CD8-positive, alpha-beta memory T cell (primary cell): ENCODE data around the gene OSBPL3. TPM values are rescaled to one million over a fixed set of nuclear protein-coding genes. Genes with fewer than 3 reads are reported as not detected.

Experiments
- CTCF ChIA-PET: fragments of 350-600 bp; sonication (Branson Sonifier 250); formaldehyde crosslinking; loops from one replicate; lab custom pipeline; 2021; ENCODE audit warnings: antibody characterized with exemption; lab: Charles Lee
- POLR2A ChIA-PET: fragments of 350-600 bp; sonication (Branson Sonifier 250); formaldehyde crosslinking; loops from one replicate; lab custom pipeline; 2021; ENCODE audit warnings: antibody characterized with exemption; lab: Charles Lee
- DNase-seq, 5 donors: peaks; one replicate each; pipeline versions ENCODE4 v3.0.0 to v3.0.0-alpha.2; 2020 to 2022; ENCODE audit warnings: mixed read lengths in 1 of 5
- H3K27ac ChIP-seq: one replicate; pipeline ENCODE4 v1.7.0; 2013; ENCODE audit warnings: low read depth, mild to moderate bottlenecking, low read length, moderate library complexity
- H3K27me3 ChIP-seq: 2 replicates; pipeline ENCODE4 v1.7.0; 2013; ENCODE audit warnings: low read length, mild to moderate bottlenecking; ENCODE audit not compliant: insufficient read depth, poor library complexity, severe bottlenecking
- H3K36me3 ChIP-seq: 2 replicates; pipeline ENCODE4 v1.7.0; 2013; ENCODE audit warnings: mild to moderate bottlenecking, low read length, moderate library complexity; ENCODE audit not compliant: insufficient read depth
- H3K4me1 ChIP-seq: 2 replicates; pipeline ENCODE4 v1.7.0; 2013; ENCODE audit warnings: mild to moderate bottlenecking, low read length, moderate library complexity; ENCODE audit not compliant: insufficient read depth
- H3K4me3 ChIP-seq: 2 replicates; pipeline ENCODE4 v1.7.0; 2013; ENCODE audit warnings: mild to moderate bottlenecking, low read length
- H3K9me3 ChIP-seq: 2 replicates; pipeline ENCODE4 v1.7.0; 2013; ENCODE audit warnings: mild to moderate bottlenecking, low read length
- H3K27ac Mint-ChIP-seq, 8 donors: one replicate each; pipeline ENCODE4 v1.8.0; 2020 to 2021; ENCODE audit warnings: mixed read lengths in 8 of 8, mild to moderate bottlenecking in 6 of 8, inconsistent platforms in 3 of 8, moderate library complexity in 3 of 8
- H3K27me3 Mint-ChIP-seq, 2 donors: one replicate each; pipeline ENCODE4 v1.8.0; 2020 to 2021; ENCODE audit warnings: mixed read lengths in 2 of 2, mild to moderate bottlenecking in 1 of 2, moderate library complexity in 1 of 2
- H3K36me3 Mint-ChIP-seq, 3 donors: one replicate each; pipeline ENCODE4 v1.8.0; 2020 to 2021; ENCODE audit warnings: mixed read lengths in 3 of 3, inconsistent platforms in 1 of 3, mild to moderate bottlenecking in 1 of 3
- H3K4me1 Mint-ChIP-seq, 3 donors: one replicate each; pipeline ENCODE4 v1.8.0; 2020 to 2021; ENCODE audit warnings: mixed read lengths in 3 of 3, inconsistent platforms in 1 of 3, mild to moderate bottlenecking in 1 of 3
- H3K4me3 Mint-ChIP-seq, 7 donors: one replicate each; pipeline ENCODE4 v1.8.0; 2020 to 2021; ENCODE audit warnings: mixed read lengths in 7 of 7, mild to moderate bottlenecking in 6 of 7, moderate library complexity in 4 of 7, inconsistent platforms in 2 of 7
- H3K9me3 Mint-ChIP-seq, 5 donors: one replicate each; pipeline ENCODE4 v1.8.0; 2020 to 2022; ENCODE audit warnings: mixed read lengths in 5 of 5, mild to moderate bottlenecking in 3 of 5, moderate library complexity in 2 of 5, inconsistent platforms in 1 of 5
- polyA plus RNA-seq: library from polyadenylated mRNA; unstranded; fragments of 300-500 nt; fragmentation: Illumina TruSeq; gene quantifications from one replicate; pipeline ENCODE4 v1.2.3, GENCODE V29; 2021
- total RNA-seq, 2 experiments: library from RNA; stranded (reverse); gene quantifications; one replicate each; pipeline ENCODE4 v1.2.3, GENCODE V29; 2021

Gene OSBPL3
- total and polyA plus RNA-seq, 3 experiments from 2014 or later: 16.4 to 72.5 (median 71.7) TPM

DNA sequence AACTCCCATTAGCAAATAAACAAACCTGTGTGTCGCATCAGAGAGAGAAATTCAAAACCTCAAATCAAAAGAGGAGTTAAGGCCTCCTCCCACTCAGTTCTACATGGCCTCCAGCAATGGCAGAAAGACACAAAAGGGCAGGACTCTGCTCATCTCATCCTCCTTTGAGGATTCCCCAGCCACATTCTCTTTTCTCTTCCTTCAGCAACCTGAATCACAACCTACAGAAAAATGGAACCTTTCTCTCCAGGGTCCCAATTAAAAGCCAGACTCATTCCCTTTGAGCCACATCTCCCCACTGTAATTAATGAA is 7.9 kb downstream of the OSBPL3 start:
- peak overlapping the region in 3 of 7 donors; percentile 3 to 41 (median 38) for H3K4me3 Mint-ChIP-seq
- H3K4me1 ChIP-seq: peaks cover 40% of the 10 kb centered on the region

DNA sequence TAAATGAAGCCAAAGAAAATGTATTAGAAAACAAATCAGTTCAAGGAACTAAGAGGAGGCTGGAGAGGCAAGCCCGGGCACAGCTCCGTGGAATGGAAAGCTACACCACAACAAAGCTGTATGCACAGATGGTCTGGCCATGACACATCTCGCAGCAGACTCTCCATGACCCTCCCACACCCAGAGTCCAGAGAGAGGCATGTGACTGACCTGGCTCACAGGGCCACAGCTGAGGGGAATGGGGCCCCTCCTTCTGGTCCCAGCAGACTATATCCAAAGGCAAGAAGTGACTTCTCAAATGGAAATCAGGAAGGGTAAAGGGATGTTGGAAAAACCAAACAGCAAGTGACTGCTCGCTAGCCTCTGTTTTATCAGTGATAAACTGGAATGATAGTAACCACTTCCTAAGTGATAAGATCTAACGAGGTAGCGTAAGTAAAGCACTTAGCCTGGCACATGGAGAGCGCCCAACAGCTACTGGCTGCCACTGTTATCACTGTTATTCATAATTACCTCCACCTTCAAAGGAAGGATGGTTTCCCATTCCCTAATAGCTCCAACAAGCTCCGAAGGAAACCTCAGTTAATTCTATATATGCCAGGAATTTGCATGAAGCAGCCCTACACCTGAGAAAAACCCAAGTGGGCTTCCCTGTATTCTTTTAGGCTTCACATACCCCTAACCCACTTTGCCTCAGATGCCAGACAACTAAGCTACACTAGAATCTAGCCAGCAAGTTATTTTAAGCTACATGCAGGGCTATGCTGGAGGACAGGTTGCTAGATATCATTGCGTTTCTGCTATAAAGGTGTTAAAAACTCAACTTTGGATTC is 8.4 kb downstream of the OSBPL3 start:
- H3K27ac ChIP-seq: no peak overlapping the region
- peaks cover 0 to 4% (median 2%) of the 10 kb centered on the region in 3 donors for H3K36me3 Mint-ChIP-seq
- H3K27me3 ChIP-seq: no peaks in the 10 kb centered on the region
- H3K9me3 Mint-ChIP-seq: no peaks in the 10 kb centered on the region
- no peaks in the 10 kb centered on the region for H3K27me3 Mint-ChIP-seq
- H3K4me3 Mint-ChIP-seq: peak overlapping the region in 5 of 7 donors; percentile 22 to 79 (median 38)
- H3K4me1 ChIP-seq: peaks cover 38% of the 10 kb centered on the region
- no peaks in the 10 kb centered on the region for H3K36me3 ChIP-seq
- H3K4me1 Mint-ChIP-seq: peaks cover 73 to 94% (median 85%) of the 10 kb centered on the region in 3 donors
- ChIA-PET CTCF (interaction anchor here (1.1 to 1.2 kb wide), 3 partner anchors 18 to 160 kb away, joined by 3 to 5 read pairs (median 4); no protein-coding TSS in a partner anchor), POLR2A (no interaction called here)
- H3K4me3 ChIP-seq: no peak overlapping the region
- no peak for DNase-seq
- peak overlapping the region in 4 of 8 donors; percentile 34 to 74 (median 52) for H3K27ac Mint-ChIP-seq
- H3K9me3 ChIP-seq: no peaks in the 10 kb centered on the region

More for the DNA sequence above, 7.9 kb downstream of the OSBPL3 start:
- no peak for DNase-seq
- POLR2A ChIA-PET: no interaction called here
- H3K4me3 ChIP-seq: no peak overlapping the region
- no peaks in the 10 kb centered on the region for H3K27me3 ChIP-seq
- CTCF ChIA-PET: interaction anchor here (1.1 kb wide), 1 partner anchor 61 kb away, joined by 3 read pairs; no protein-coding TSS in a partner anchor
- Mint-ChIP-seq H3K27me3 (no peaks in the 10 kb centered on the region), H3K4me1 (peaks cover 73 to 94% (median 85%) of the 10 kb centered on the region in 3 donors), H3K36me3 (peaks cover 0 to 4% (median 2%) of the 10 kb centered on the region in 3 donors), H3K27ac (peak overlapping the region in 4 of 8 donors; percentile 11 to 56 (median 31)), H3K9me3 (no peaks in the 10 kb centered on the region)
- H3K27ac ChIP-seq: no peak overlapping the region
- H3K9me3 ChIP-seq: no peaks in the 10 kb centered on the region
- H3K36me3 ChIP-seq: no peaks in the 10 kb centered on the region

DNA sequence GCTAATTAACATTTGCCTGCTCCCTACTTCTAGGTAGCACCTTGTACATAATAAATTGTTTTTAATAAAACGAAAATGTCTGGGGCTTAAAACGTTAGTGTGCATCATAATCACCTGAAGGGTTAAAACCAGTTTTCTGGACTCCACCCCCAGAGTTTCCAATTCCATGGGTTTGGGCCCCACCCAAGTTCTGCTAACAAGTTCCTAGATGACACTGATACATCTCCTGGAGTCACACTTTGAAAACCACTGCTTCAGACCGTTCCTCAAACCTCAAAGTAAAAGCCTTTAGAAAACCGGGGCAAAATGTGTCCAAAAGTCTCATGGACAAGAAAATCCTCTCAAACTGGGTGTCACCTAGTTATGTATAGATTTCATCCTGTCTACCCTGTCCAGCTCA is 9.3 kb downstream of the OSBPL3 start:
- H3K4me3 ChIP-seq: no peak overlapping the region
- no peaks in the 10 kb centered on the region for H3K9me3 Mint-ChIP-seq
- H3K27me3 ChIP-seq: no peaks in the 10 kb centered on the region
- ChIA-PET POLR2A (no interaction called here), CTCF (interaction anchor here (1.1 to 1.2 kb wide), 2 partner anchors 17 to 159 kb away, joined by 4 to 5 read pairs; no protein-coding TSS in a partner anchor)
- peaks cover 38% of the 10 kb centered on the region for H3K4me1 ChIP-seq
- peak overlapping the region in 1 of 7 donors; percentile 22 for H3K4me3 Mint-ChIP-seq
- H3K9me3 ChIP-seq: no peaks in the 10 kb centered on the region
- H3K27ac Mint-ChIP-seq: peak overlapping the region in 2 of 8 donors; percentile 34 to 47
- no peak overlapping the region for H3K27ac ChIP-seq
- no peaks in the 10 kb centered on the region for H3K27me3 Mint-ChIP-seq
- H3K36me3 Mint-ChIP-seq: peaks cover 0 to 4% (median 2%) of the 10 kb centered on the region in 3 donors
- no peak for DNase-seq
- H3K4me1 Mint-ChIP-seq: peaks cover 73 to 94% (median 85%) of the 10 kb centered on the region in 3 donors
- H3K36me3 ChIP-seq: no peaks in the 10 kb centered on the region

DNA sequence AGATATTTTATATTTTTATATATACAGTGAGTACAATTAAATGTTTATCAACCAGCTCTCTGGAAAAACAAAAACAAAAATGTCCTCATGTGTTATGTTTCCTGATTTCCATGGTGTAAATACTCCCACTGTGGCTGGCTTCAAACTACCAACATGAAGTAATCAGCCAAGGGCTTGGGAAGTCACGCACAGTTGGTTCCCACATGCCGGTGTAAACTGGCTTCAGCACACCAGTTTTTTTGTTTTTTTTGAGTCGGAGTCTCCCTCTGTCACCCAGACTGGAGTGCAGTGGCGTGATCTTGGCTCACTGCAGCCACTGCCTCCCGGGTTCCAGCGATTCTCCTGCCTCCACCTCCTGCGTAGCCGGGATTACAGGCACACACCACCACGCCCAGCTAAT is 11.8 kb downstream of the OSBPL3 start:
- no peak overlapping the region for H3K27ac ChIP-seq
- POLR2A ChIA-PET: interaction anchor here (0.9 kb wide), 1 partner anchor 11 kb away, joined by 3 read pairs; no protein-coding TSS in a partner anchor
- peaks cover 0 to 2% (median 0%) of the 10 kb centered on the region in 3 donors for H3K36me3 Mint-ChIP-seq

DNA sequence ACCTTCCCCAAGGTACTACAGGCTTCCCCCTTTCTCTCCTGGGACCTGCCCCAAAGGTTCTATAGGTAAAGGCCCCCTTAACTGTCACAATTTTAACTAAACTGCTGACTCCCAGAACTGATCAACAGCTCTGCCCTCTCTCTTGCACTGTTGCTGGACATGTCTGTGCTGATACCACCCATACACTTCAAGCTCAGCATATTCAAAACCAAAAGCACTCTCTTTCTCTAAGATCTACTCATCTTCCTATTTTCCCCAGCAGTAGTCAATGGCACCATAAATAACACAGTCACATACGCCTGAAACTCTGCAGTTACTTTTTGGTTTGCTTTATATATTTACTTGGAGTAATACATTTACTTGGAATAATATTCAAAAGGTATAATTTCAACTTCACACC is 12.3 kb downstream of the OSBPL3 start:
- H3K4me3 ChIP-seq: no peak overlapping the region
- no peaks in the 10 kb centered on the region for H3K36me3 ChIP-seq
- H3K9me3 ChIP-seq: no peaks in the 10 kb centered on the region
- peaks cover 64% of the 10 kb centered on the region for H3K4me1 ChIP-seq
- no peaks in the 10 kb centered on the region for H3K9me3 Mint-ChIP-seq
- no peak overlapping the region for H3K27ac ChIP-seq
- peak overlapping the region; percentile 21 to 97 (median 70) for H3K27ac Mint-ChIP-seq
- POLR2A ChIA-PET: no interaction called here
- CTCF ChIA-PET: interaction anchor here (0.9 kb wide), 1 partner anchor 12 kb away, joined by 3 read pairs; the partner anchor contains the start of gene OSBPL3
- DNase-seq: no peak
- no peak overlapping the region for H3K4me3 Mint-ChIP-seq
- H3K27me3 Mint-ChIP-seq: no peaks in the 10 kb centered on the region
- no peaks in the 10 kb centered on the region for H3K27me3 ChIP-seq
- H3K4me1 Mint-ChIP-seq: peaks cover 76 to 92% (median 83%) of the 10 kb centered on the region in 3 donors
- peaks cover 0 to 2% (median 0%) of the 10 kb centered on the region in 3 donors for H3K36me3 Mint-ChIP-seq

More for the DNA sequence above, 11.8 kb downstream of the OSBPL3 start:
- Mint-ChIP-seq H3K27ac (peak overlapping the region in 3 of 8 donors; percentile 49 to 58 (median 51)), H3K4me1 (peaks cover 77 to 93% (median 83%) of the 10 kb centered on the region in 3 donors), H3K4me3 (no peak overlapping the region), H3K9me3 (no peaks in the 10 kb centered on the region), H3K27me3 (no peaks in the 10 kb centered on the region)
- Histone ChIP-seq H3K27me3 (no peaks in the 10 kb centered on the region), H3K4me3 (no peak overlapping the region), H3K4me1 (peaks cover 59% of the 10 kb centered on the region), H3K36me3 (no peaks in the 10 kb centered on the region), H3K9me3 (no peaks in the 10 kb centered on the region)
- CTCF ChIA-PET: interaction anchor here (0.9 kb wide), 2 partner anchors 11 to 125 kb away, joined by 3 read pairs; partner anchors contain the start of gene OSBPL3
- no peak for DNase-seq

GRCh38 chr7:24966802-24967201 is 13.2 kb downstream of the OSBPL3 start:
- H3K27me3 ChIP-seq: no peaks in the 10 kb centered on the region
- no peak for DNase-seq
- no peak overlapping the region for H3K4me3 ChIP-seq
- no peaks in the 10 kb centered on the region for H3K9me3 ChIP-seq
- H3K4me1 ChIP-seq: peaks cover 60% of the 10 kb centered on the region
- ChIA-PET POLR2A (no interaction called here), CTCF (interaction anchor here (0.9 to 1.8 kb wide), 5 partner anchors 11 to 126 kb away, joined by 4 to 8 read pairs (median 4); partner anchors contain the start of gene OSBPL3)
- no peak overlapping the region for H3K27ac ChIP-seq
- Mint-ChIP-seq H3K4me3 (no peak overlapping the region), H3K27me3 (no peaks in the 10 kb centered on the region), H3K27ac (peak overlapping the region; percentile 51 to 97 (median 88)), H3K9me3 (no peaks in the 10 kb centered on the region), H3K36me3 (peaks cover 0 to 2% (median 0%) of the 10 kb centered on the region in 3 donors), H3K4me1 (peaks cover 73 to 87% (median 83%) of the 10 kb centered on the region in 3 donors)
- no peaks in the 10 kb centered on the region for H3K36me3 ChIP-seq

DNA sequence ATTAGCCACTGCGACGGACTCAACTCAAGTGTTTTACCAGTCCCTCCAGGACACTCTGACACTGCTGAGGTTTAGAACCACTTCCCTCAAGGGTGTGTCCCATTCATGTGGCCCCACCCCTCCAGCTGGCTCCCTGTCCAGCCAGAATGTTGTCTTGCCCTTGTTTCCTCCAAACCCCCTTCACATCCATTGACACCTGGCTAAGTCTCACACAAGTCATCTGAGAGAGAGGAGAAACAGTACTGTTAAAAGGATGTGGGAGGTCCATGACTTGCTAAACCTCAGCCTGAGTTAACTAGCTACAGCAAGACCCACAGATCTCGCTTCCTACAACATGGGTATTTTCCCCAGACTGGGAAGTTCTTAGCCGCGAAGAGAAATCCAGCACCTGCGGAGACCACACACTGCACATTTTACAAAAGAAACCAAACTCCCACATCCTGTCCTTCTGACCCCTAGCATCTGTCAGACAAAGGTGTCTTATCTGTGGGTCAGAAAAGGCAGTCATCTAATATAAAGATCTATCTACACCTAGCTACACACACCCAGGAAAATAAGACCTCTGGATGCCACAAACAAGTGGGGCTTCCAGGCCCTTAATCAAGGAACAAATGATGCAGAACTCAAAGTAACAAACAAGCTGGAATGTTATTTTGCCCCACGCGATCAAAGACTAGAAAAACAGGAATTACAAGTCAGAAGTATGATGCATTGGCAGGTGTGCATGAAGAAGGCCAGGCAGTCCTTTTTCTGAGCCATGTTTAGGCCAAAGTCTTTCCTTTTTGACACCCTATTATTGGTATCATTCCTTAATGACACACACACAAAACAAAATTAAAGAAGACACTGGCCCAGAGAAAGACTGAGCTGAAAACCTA is 13.9 kb downstream of the OSBPL3 start:
- Mint-ChIP-seq H3K4me1 (peaks cover 73 to 87% (median 83%) of the 10 kb centered on the region in 3 donors), H3K9me3 (no peaks in the 10 kb centered on the region), H3K27ac (peak overlapping the region; percentile 51 to 97 (median 88)), H3K36me3 (peaks cover 0 to 2% (median 0%) of the 10 kb centered on the region in 3 donors), H3K4me3 (peak overlapping the region in 6 of 7 donors; percentile 20 to 78 (median 70)), H3K27me3 (no peaks in the 10 kb centered on the region)
- no peaks in the 10 kb centered on the region for H3K9me3 ChIP-seq
- H3K27ac ChIP-seq: no peak overlapping the region
- peaks cover 53% of the 10 kb centered on the region for H3K4me1 ChIP-seq
- H3K36me3 ChIP-seq: no peaks in the 10 kb centered on the region
- ChIA-PET CTCF (interaction anchor here (0.9 to 1.8 kb wide), 5 partner anchors 10 to 127 kb away, joined by 4 to 8 read pairs (median 4); partner anchors contain the start of gene OSBPL3), POLR2A (no interaction called here)
- H3K4me3 ChIP-seq: no peak overlapping the region
- no peaks in the 10 kb centered on the region for H3K27me3 ChIP-seq
- DNase-seq: peak in 3 of 5 donors; percentile 17 to 50 (median 46)
